Lung (tissue), 12 donors: Measurements from ENCODE around the gene MYRIP. TPM values are rescaled to one million over a fixed set of nuclear protein-coding genes. Genes with fewer than 3 reads are reported as not detected.

Experiments
- ATAC-seq: fragments of 200-7000 bp; cut with Tn5 transposase; one replicate; pipeline ENCODE4 v1.9.1; 2020; ENCODE audit warnings: moderate number of reproducible peaks; ENCODE audit not compliant: insufficient read depth, low FRiP score
- DNase-seq, 3 donors: peaks; one replicate each; pipeline ENCODE4 v3.0.0-alpha.2; 2013 to 2017
- H3K27ac ChIP-seq, 2 donors: one replicate each; pipeline ENCODE4 v1.5.1; 2013; ENCODE audit warnings: mild to moderate bottlenecking in 2 of 2, moderate library complexity in 2 of 2, control low read depth in 1 of 2, inconsistent platforms in 1 of 2, low read depth in 1 of 2, low read length in 1 of 2
- H3K27me3 ChIP-seq, 3 donors: one replicate each; pipeline ENCODE4 v1.5.1; 2013; ENCODE audit warnings: low read length in 2 of 3; ENCODE audit not compliant: control insufficient read depth in 3 of 3, insufficient read depth in 3 of 3
- H3K36me3 ChIP-seq, 4 donors: one replicate each; pipeline ENCODE4 v1.5.1; 2013; ENCODE audit warnings: low read length in 4 of 4, mild to moderate bottlenecking in 1 of 4, moderate library complexity in 1 of 4; ENCODE audit not compliant: control insufficient read depth in 4 of 4, insufficient read depth in 4 of 4
- H3K4me1 ChIP-seq, 5 donors: one replicate each; pipeline ENCODE4 v1.5.1; 2013; ENCODE audit warnings: low read length in 5 of 5, mild to moderate bottlenecking in 2 of 5, moderate library complexity in 1 of 5; ENCODE audit not compliant: control insufficient read depth in 5 of 5, insufficient read depth in 5 of 5
- H3K4me3 ChIP-seq: one replicate; pipeline ENCODE4 v1.5.1; 2013; ENCODE audit warnings: mild to moderate bottlenecking, control low read depth, moderate library complexity
- H3K9ac ChIP-seq, 2 donors: one replicate each; pipeline ENCODE4 v1.5.1; 2013; ENCODE audit warnings: low read length in 2 of 2, control low read depth in 1 of 2; ENCODE audit not compliant: insufficient read depth in 1 of 2
- H3K9me3 ChIP-seq, 4 donors: one replicate each; pipeline ENCODE4 v1.5.1; 2013; ENCODE audit warnings: low read length in 3 of 4, mild to moderate bottlenecking in 1 of 4, moderate library complexity in 1 of 4; ENCODE audit not compliant: control insufficient read depth in 4 of 4, insufficient read depth in 3 of 4
- CTCF ChIP-seq: IDR thresholded peaks from 2 replicates; pipeline ENCODE4 v1.5.1; 2012; ENCODE audit warnings: mild to moderate bottlenecking; ENCODE audit errors: control extremely low read depth, extremely low read depth
- whole genome bisulfite sequencing, 2 donors: extraction: QIAGEN DNeasy Blood & Tissue Kit; methylation state at CpG; one replicate each; pipeline ENCODE4 v1.1.7; 2013; 5-methylcytosine and 5-hydroxymethylcytosine counted together
- polyA plus RNA-seq, 2 donors: library from polyadenylated mRNA; stranded (reverse); fragments of 200-250 nt; gene quantifications; one replicate each; pipeline ENCODE4 v1.2.1, GENCODE V29; 2013
- total RNA-seq, 2 donors: library from RNA; depleted of rRNA in 1 of 2; stranded (reverse); fragments of >200 nt in 1 of 2; gene quantifications; one replicate each; pipeline ENCODE4 v1.2.1, GENCODE V29; 2014 to 2021
- donor health status: control.
- donor health status: control.
- donor health status: Bipolar disorder and iron deficiency.
- donor health status: healthy.
- donor health status: DM: yes; HTN: yes; CAD: no.

Gene MYRIP
- total and polyA plus RNA-seq, 4 donors, result 0.30 to 2.5 (median 0.77) TPM

GRCh38 chr3:40304352-40304751 lies 494.9 kb downstream of the MYRIP start:
- no peak for DNase-seq
- 91 to 94% methylated on average over 2 of the region's 2 CpGs for WGBS, 2 donors
- Histone ChIP-seq H3K27ac (no peak overlapping the region), H3K27me3 (no peaks in the 10 kb centered on the region), H3K36me3 (no peaks in the 10 kb centered on the region), H3K4me1 (peaks cover 0 to 24% (median 3%) of the 10 kb centered on the region in 5 donors), H3K9me3 (no peaks in the 10 kb centered on the region), H3K4me3 (no peak overlapping the region), H3K9ac (no peak overlapping the region)
- ATAC-seq, result no peak
- no peak for TF ChIP-seq CTCF

DNA sequence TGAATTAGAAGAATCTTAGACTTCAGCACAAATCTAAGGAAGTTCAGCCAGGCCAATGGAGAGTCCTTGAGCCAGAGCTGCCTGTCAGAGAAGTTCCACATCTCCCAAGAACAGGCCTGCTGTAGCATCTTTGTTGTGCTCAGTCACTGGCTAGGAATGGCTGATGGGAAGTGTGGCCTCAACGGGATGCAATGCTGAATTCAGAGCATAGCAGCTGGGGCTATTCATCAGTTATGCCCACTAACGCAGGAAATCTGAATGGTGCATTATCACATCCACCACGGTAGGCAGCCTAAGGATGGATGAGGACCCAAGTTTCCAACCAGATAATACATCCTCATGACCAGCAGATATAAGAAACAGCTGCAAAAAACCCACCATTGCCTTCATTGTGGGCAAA lies 496.9 kb downstream of the MYRIP start:
- WGBS, 2 donors, result 91 to 93% methylated on average over 3 of the region's 3 CpGs
- H3K4me1 ChIP-seq, result peaks cover 1 to 14% (median 3%) of the 10 kb centered on the region in 5 donors
- TF ChIP-seq CTCF, result no peak

GRCh38 chr3:40307176-40307575 lies 497.8 kb downstream of the MYRIP start:
- DNase-seq (no peak), ATAC-seq (no peak)
- WGBS, 2 donors, result 87% methylated on average over 1 of the region's 1 CpG
- H3K9ac ChIP-seq, result no peak overlapping the region
- peaks cover 3 to 20% (median 6%) of the 10 kb centered on the region in 5 donors for H3K4me1 ChIP-seq
- H3K36me3 ChIP-seq, result peaks cover 0 to 14% (median 5%) of the 10 kb centered on the region in 4 donors
- TF ChIP-seq CTCF, result no peak
- no peaks in the 10 kb centered on the region for H3K9me3 ChIP-seq
- H3K27ac ChIP-seq, result no peak overlapping the region
- H3K4me3 ChIP-seq, result no peak overlapping the region
- no peaks in the 10 kb centered on the region for H3K27me3 ChIP-seq

More for the DNA sequence above, 496.9 kb downstream of the MYRIP start:
- Histone ChIP-seq H3K27me3 (no peaks in the 10 kb centered on the region), H3K9me3 (no peaks in the 10 kb centered on the region), H3K9ac (no peak overlapping the region), H3K36me3 (peaks cover 0 to 5% (median 2%) of the 10 kb centered on the region in 4 donors), H3K27ac (no peak overlapping the region), H3K4me3 (no peak overlapping the region)
- no peak for DNase-seq
- ATAC-seq, result no peak
